NCI-H460 (cell line): ENCODE results near the gene ERRFI1. TPM values are rescaled to one million over a fixed set of nuclear protein-coding genes. Genes with fewer than 3 reads are reported as not detected.
"Not testable (repeated sequence)": the region's sequence is repeated elsewhere in the genome, so short reads cannot be mapped to it uniquely, and the experiment has no call there.

Experiments used
- DNase-seq: peaks from one replicate; pipeline ENCODE4 v3.0.0-alpha.2; 2016; ENCODE audit warnings: low read depth; ENCODE audit errors: extremely low read depth
- small RNA-seq, 2 experiments: library from RNA; depleted of rRNA; stranded (forward); fragments of <200 nt; gene quantifications; one replicate each; pipeline ENCODE3, GENCODE V24; 2014
- total RNA-seq: library from RNA; depleted of rRNA; stranded (reverse); fragments of >200 nt; shearing (Covaris generic); gene quantifications from 2 replicates; pipeline ENCODE4 v1.2.3, GENCODE V29; 2014; rRNA removed

ERRFI1 gene
- total RNA-seq, 1 experiment from 2014 or later, result 105 TPM

DNA sequence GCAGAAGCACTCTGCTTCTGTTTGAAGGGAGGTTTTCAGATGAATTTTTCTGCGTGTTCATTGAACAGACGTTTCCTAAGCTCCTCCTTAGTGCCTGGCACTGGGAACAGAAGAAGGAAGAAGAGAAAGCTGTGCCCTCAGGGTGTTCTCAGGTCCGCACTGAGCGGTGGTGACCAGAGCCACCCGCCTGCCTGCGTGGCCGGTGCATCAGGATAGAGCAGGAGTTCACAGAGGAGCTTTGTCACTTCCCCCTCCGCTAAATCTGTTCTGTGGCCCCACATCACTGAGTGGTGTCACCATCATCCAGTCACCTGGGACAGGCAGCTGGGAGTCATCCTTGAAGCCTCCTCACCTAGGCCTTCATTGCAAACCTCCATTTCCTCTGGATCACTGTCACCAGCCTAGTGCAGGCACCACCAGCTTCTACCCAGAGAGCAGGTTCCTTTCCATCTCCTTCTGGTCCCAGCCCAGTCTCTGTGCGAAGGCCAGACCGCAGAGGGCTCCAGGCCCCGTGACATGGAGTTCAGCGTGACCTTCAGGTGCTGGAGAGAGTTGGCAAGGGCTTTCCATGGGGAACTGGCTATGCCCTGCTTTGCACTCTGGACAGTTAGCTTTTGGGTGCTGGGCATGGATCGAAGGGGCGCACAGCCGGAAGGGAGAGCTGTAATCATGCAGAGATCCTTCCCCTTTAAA is 42.9 kb downstream of the ERRFI1 start:
- no peak for DNase-seq

- no peak for DNase-seq
Measured at GRCh38 chr1:7980984-7981383, 45.1 kb downstream of the ERRFI1 start.

- DNase-seq, result peak; percentile 81
Measured at GRCh38 chr1:7975212-7975865, 50.8 kb downstream of the ERRFI1 start.

DNA sequence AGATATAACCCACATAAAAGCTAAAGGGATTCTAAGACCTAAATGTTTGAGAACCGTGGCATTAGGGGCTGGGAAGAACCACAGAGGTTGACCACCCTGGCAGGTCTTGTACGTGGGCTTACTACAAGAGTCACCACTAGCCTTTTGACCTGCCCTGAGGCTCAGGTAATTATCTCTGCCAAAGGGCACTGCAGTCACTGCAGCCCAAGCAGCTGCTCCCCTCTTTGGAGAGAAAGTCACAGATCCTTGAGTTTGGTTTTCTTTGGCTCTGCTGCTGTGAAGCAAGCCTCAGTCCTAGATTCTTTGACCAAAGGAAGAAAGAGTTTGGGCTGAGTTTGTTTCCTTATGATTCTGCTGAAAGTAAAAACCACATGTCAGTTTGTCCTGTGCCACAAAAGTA is 53.0 kb downstream of the ERRFI1 start:
- no peak for DNase-seq

DNA sequence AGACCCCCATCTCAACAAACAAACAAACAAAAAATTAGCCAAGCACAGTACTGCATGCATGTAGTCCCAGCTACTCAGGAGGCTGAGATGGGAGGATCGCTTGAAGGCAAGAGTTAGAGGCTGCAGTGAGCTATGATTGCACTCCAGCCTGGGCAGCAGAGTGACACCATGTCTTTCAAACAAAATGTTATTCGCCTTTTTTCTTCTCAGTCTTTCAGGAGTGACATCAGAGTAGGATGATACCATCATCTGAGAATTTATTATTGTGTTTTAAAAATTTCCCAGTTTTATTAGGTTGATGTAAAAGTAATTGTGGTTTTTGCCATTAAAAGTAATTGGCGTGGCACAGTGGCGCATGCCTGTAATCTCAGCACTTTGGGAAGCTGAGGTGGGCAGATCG is 53.8 kb downstream of the ERRFI1 start:
- DNase-seq, result no peak

DNA sequence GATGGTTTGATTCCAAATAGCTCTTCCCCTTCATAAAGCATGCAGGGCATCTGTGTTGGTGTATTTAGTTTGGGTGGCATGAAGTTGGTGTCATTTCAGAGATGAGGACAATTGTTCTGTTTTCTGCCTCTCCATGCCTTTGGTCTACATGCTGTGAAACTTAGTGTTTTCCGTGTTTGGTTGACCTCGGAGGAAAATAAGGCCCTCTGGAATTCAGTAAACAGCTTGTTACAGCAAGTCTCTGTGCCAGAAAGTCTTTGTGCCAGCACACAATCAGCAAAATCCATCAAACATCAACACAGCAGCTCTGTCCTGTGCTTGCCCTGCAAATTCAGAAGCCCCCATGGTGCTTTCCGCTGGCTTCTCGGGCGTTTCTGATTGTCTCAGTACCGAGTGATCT is 55.1 kb downstream of the ERRFI1 start:
- no peak for DNase-seq

- no peak for DNase-seq
Measured at GRCh38 chr1:7970246-7970645, 55.9 kb downstream of the ERRFI1 start.

GRCh38 chr1:7967651-7968050 is 58.5 kb downstream of the ERRFI1 start:
- no peak for DNase-seq

- no peak for DNase-seq
Measured at GRCh38 chr1:7967196-7967595, 58.9 kb downstream of the ERRFI1 start.

- DNase-seq, result no peak
Measured at GRCh38 chr1:7964476-7964875, 61.6 kb downstream of the ERRFI1 start.

DNA sequence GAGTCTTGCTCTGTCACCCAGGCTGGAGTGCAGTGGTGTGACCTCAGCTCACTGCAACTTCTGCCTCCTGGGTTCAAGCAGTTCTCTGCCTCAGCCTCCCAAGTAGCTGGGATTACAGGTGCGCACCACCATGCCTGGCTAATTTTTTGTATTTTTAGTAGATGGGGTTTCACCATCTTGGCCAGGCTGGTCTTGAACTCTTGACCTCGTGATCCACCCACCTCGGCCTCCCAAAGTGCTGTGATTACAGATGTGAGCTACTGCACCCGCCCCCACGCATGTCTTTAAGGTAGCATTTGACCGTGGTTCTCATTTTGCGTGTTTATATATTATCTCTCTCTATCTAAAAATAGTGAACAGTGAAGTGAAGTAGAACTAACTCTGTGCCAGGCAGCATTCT is 62.3 kb downstream of the ERRFI1 start:
- DNase-seq, result not testable (repeated sequence)

GRCh38 chr1:7963378-7963730 is 62.8 kb downstream of the ERRFI1 start:
- DNase-seq, result not testable (repeated sequence)

DNA sequence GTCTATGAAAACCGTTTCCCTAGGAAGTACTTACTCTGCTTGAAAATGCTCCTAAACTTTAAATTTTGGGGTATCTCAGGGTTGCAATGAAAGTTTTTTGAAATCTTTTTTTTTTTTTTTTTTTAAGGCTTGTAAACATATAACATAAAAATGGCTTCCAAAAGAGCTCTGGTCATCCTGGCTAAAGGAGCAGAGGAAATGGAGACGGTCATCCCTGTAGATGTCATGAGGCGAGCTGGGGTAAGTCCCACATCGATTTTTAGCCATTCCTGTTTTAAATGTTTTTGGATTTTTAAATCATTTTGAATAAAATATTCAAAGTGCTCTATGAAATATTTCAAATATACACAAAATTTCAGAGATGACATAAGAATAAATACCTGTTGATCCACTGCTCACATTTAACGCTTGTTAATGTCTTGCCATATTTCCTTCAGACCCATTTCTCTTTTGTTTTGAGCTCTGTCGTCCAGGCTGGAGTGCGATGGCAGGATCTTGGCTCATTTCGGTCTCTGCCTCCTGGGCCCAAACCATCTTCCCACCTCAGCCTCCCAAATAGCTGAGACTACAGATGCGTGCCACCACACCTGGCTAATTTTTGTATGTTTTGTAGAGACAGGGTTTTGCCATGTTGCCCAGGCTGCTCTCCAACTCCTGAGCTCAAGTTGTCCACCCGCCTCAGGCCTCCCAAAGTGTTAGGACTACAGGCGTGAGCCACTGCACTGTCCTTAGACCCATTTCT is 63.3 kb downstream of the ERRFI1 start:
- DNase-seq, result no peak

- no peak for DNase-seq
Measured at GRCh38 chr1:7962014-7962335, 64.1 kb downstream of the ERRFI1 start.

Small RNA genes lying within 50 kb of the gene (small RNA-seq; reads per million reads assigned to genes)
- 0 reads per million in 2 experiments for gene RF00019

Other genes starting within 250 kb of the ERRFI1 start
- gene PER3, start 242.0 kb downstream of the ERRFI1 start, total RNA-seq, result 0.92 TPM in 2 replicates
- not detected in 2 replicates for gene UTS2, start 173.2 kb downstream of the ERRFI1 start, total RNA-seq
- 0.07 TPM in 1 of 2 replicates, not detected in the other for gene TNFRSF9, start 85.5 kb downstream of the ERRFI1 start, total RNA-seq
- 230 and 257 TPM in 2 replicates for gene PARK7, start 64.6 kb downstream of the ERRFI1 start, total RNA-seq